SK-N-MC (cell line): ENCODE data around the gene FMR1NB.

ENCODE experiments used
- DNase-seq: peaks from one replicate; pipeline ENCODE4 v3.0.0-alpha.2; 2011; ENCODE audit warnings: low read depth, low spot score
- H3K27ac ChIP-seq: fragments of 200-600 bp; sonication (generic); 2 replicates; pipeline ENCODE4 v1.5.1; 2016; ENCODE audit warnings: mixed run types
- H3K36me3 ChIP-seq: fragments of 200-600 bp; sonication (generic); 2 replicates; pipeline ENCODE4 v1.6.1; 2017; ENCODE audit warnings: antibody characterized with exemption, low read length, mixed read lengths; ENCODE audit not compliant: insufficient read depth
- H3K4me3 ChIP-seq: fragments of 200-600 bp; sonication (generic); 2 replicates; pipeline ENCODE4 v1.5.1; 2016
- H3K9ac ChIP-seq: fragments of 200-600 bp; sonication (generic); 2 replicates; pipeline ENCODE4 v1.8.0; 2017; ENCODE audit warnings: mixed run types, mixed read lengths; ENCODE audit not compliant: insufficient read length
- H3K9me3 ChIP-seq: fragments of 200-600 bp; sonication (generic); 2 replicates; pipeline ENCODE4 v1.6.1; 2017; ENCODE audit warnings: low read depth, mild to moderate bottlenecking, antibody characterized with exemption, low read length, moderate library complexity, mixed read lengths
- EZH2 ChIP-seq: fragments of 200-600 bp; sonication (generic); IDR thresholded peaks from one replicate; pipeline ENCODE4 v1.6.1; 2017; ENCODE audit warnings: antibody characterized with exemption
- FOXP2 ChIP-seq: optimal IDR thresholded peaks from 2 replicates; pipeline ENCODE3; 2011; ENCODE audit warnings: mild to moderate bottlenecking, moderate library complexity; ENCODE audit not compliant: insufficient read depth; ENCODE audit errors: extremely low read length, control extremely low read depth
- POLR2AphosphoS5 ChIP-seq: IDR thresholded peaks from 2 replicates; pipeline ENCODE4 v1.6.1; 2012; ENCODE audit warnings: mild to moderate bottlenecking, low read depth, low read length, borderline replicate concordance

FMR1NB gene

DNA sequence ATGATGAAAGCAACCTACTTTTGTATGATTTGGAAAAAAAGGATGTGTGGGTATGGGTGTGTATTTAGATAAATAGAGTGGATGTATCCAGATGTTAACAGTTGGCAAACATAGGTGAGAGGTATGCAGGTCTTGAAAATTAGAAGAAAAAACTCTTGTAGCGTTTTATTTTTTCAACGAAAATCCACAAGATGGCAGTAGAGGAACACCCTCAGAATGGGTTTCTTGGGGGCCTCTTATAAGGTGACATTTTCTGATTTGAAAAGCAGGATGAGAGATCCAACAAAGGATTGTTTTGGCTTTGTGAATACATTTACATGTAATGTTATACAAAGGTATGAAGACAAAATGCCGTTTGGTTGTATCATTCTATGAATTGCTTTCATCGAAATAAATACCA, 68.3 kb downstream of the FMR1NB start:
- Histone ChIP-seq H3K9me3 (no peaks in the 10 kb centered on the region), H3K36me3 (no peaks in the 10 kb centered on the region), H3K4me3 (no peak overlapping the region), H3K9ac (no peak overlapping the region), H3K27ac (no peak overlapping the region)
- peak; percentile 14 for DNase-seq
- no peak for TF ChIP-seq FOXP2

GRCh38 chrX:148051973-148052372, 70.8 kb downstream of the FMR1NB start:
- H3K9ac ChIP-seq: no peak overlapping the region
- H3K27ac ChIP-seq: no peak overlapping the region
- H3K9me3 ChIP-seq: no peaks in the 10 kb centered on the region
- no peaks in the 10 kb centered on the region for H3K36me3 ChIP-seq
- no peak for TF ChIP-seq EZH2
- no peak for TF ChIP-seq POLR2AphosphoS5
- no peak for TF ChIP-seq FOXP2
- DNase-seq: no peak
- H3K4me3 ChIP-seq: no peak overlapping the region

- no peaks in the 10 kb centered on the region for H3K36me3 ChIP-seq
- H3K4me3 ChIP-seq: no peak overlapping the region
- no peak for TF ChIP-seq FOXP2
- TF ChIP-seq POLR2AphosphoS5: no peak
- TF ChIP-seq EZH2: no peak
- H3K9me3 ChIP-seq: no peaks in the 10 kb centered on the region
- no peak for DNase-seq
- no peak overlapping the region for H3K9ac ChIP-seq
- H3K27ac ChIP-seq: no peak overlapping the region
These were observed 86.1 kb downstream of the FMR1NB start for GRCh38 chrX:148067285-148067684.

- TF ChIP-seq EZH2 (no peak), POLR2AphosphoS5 (no peak), FOXP2 (no peak)
- H3K9me3 ChIP-seq: no peaks in the 10 kb centered on the region
- no peak overlapping the region for H3K4me3 ChIP-seq
- H3K36me3 ChIP-seq: no peaks in the 10 kb centered on the region
- H3K9ac ChIP-seq: no peak overlapping the region
- no peak overlapping the region for H3K27ac ChIP-seq
- DNase-seq: no peak
These were observed 88.8 kb downstream of the FMR1NB start for GRCh38 chrX:148069759-148070503.

GRCh38 chrX:148070504-148070877, 89.4 kb downstream of the FMR1NB start:
- Histone ChIP-seq H3K36me3 (no peaks in the 10 kb centered on the region), H3K27ac (no peak overlapping the region), H3K9ac (no peak overlapping the region), H3K9me3 (no peaks in the 10 kb centered on the region), H3K4me3 (no peak overlapping the region)
- DNase-seq: no peak
- TF ChIP-seq POLR2AphosphoS5: no peak
- no peak for TF ChIP-seq EZH2
- TF ChIP-seq FOXP2: no peak
